Adrenal gland (tissue), 12 donors: Measurements from ENCODE around the gene TMPRSS3. TPM values are rescaled to one million over a fixed set of nuclear protein-coding genes. Genes with fewer than 3 reads are reported as not detected.

Source experiments
- DNase-seq, 7 donors: peaks; one replicate each; pipeline ENCODE4 v3.0.0-alpha.2; 2019 to 2020
- H3K27ac ChIP-seq, 5 donors: fragments of 200-600 bp; sonication (generic) in 4 of 5; 1 replicate in 3 of 5; 2 replicates in 2 of 5; pipeline versions ENCODE4 v1.5.1 to v1.8.0; 2016 to 2020; ENCODE audit warnings: mild to moderate bottlenecking in 1 of 5
- H3K27me3 ChIP-seq: fragments of 200-600 bp; 2 replicates; pipeline ENCODE4 v1.8.0; 2021
- H3K36me3 ChIP-seq, 2 donors: fragments of 200-600 bp; replicated peaks in 1 of 2; 1 replicate in 1 of 2; 2 replicates in 1 of 2; pipeline versions ENCODE4 v1.5.1 to v1.8.0; 2018 to 2022
- H3K4me1 ChIP-seq, 2 donors: fragments of 200-600 bp; replicated peaks in 1 of 2; 1 replicate in 1 of 2; 2 replicates in 1 of 2; pipeline versions ENCODE4 v1.5.1 to v1.8.0; 2018 to 2021
- H3K4me3 ChIP-seq, 4 donors: fragments of 200-600 bp; sonication (generic) in 3 of 4; one replicate each; pipeline ENCODE4 v1.5.1; 2016 to 2018
- H3K9me3 ChIP-seq, 3 donors: fragments of 200-600 bp; sonication (generic) in 1 of 3; replicated peaks in 1 of 3; 1 replicate in 2 of 3; 2 replicates in 1 of 3; pipeline versions ENCODE4 v1.5.1 to v1.8.0; 2016 to 2021
- CTCF ChIP-seq, 6 experiments: fragments of 450-650 bp in 4 of 6; fragments of 200-600 bp in 2 of 6; sonication (generic) in 1 of 6; IDR thresholded peaks; 1 replicate in 5 of 6; 2 replicates in 1 of 6; pipeline versions ENCODE4 v1.5.1 to v1.8.0; 2016 to 2021; ENCODE audit warnings: antibody characterized with exemption in 6 of 6, mild to moderate bottlenecking in 2 of 6, moderate library complexity in 1 of 6
- POLR2A ChIP-seq, 2 donors: fragments of 450-650 bp; IDR thresholded peaks; one replicate each; pipeline ENCODE4 v1.6.1; 2017; ENCODE audit warnings: antibody characterized with exemption in 2 of 2, mild to moderate bottlenecking in 2 of 2, moderate library complexity in 1 of 2
- WGBS, 4 donors: extraction: QIAGEN DNeasy Blood & Tissue Kit in 2 of 4; methylation state at CpG; one replicate each; pipeline versions ENCODE4 v1.1.5 to v1.1.7; 2013 to 2017; 5-methylcytosine and 5-hydroxymethylcytosine counted together
- intact Hi-C, 2 donors: fragments of 100-400 bp; cut with DNase I; formaldehyde crosslinking; loops; one replicate each; pipeline versions ENCODE4 v1.14.1 to v1.15.0; 2022 to 2023
- polyA plus RNA-seq, 3 donors: library from polyadenylated mRNA; stranded (reverse); fragments of 200-250 nt in 2 of 3; fragments of 350-450 nt in 1 of 3; fragmentation: Illumina TruSeq in 1 of 3; extraction: RNeasy Lipid Tissue Mini Kit (QIAGEN cat#74804) in 1 of 3; gene quantifications; one replicate each; pipeline ENCODE4 v1.2.3, GENCODE V29; 2013 to 2014
- total RNA-seq, 9 donors: library from RNA; depleted of rRNA in 4 of 9; stranded (reverse); fragments of >200 nt in 4 of 9; fragments of 120-200 nt in 1 of 9; fragmentation: NEBNext Ultra II Directional in 1 of 9; extraction: Animal tissue kit (Norgen Biotek cat#: 25700) in 1 of 9; gene quantifications; one replicate each; pipeline versions ENCODE4 v1.1.0 to v1.2.4, GENCODE V29; 2013 to 2023
- donor health status: healthy with polysubstance abuse.
- donor health status: Bipolar disorder and iron deficiency.
- donor health status: DM: yes; HTN: yes; CAD: no.
- donor health status: DM: no; HTN: no; CAD: no.
- donor health status: DM: no; HTN: no; CAD: no.
- donor health status: DM: yes; HTN: yes; CAD: no.

Gene TMPRSS3
- total and polyA plus RNA-seq, 12 donors, result 0.14 to 2.9 (median 0.38) TPM; not detected in 3

- H3K27me3 ChIP-seq, result no peaks in the 10 kb centered on the region
- TF ChIP-seq POLR2A (IDR thresholded peaks at IDR 0.05) (no peak), CTCF (IDR thresholded peaks at IDR 0.05) (no peak)
- no peaks in the 10 kb centered on the region for H3K36me3 ChIP-seq
- H3K4me3 ChIP-seq, result no peak overlapping the region
- H3K4me1 ChIP-seq, result no peaks in the 10 kb centered on the region
- no peak overlapping the region for H3K27ac ChIP-seq
- DNase-seq, result no peak
- H3K9me3 ChIP-seq, result no peaks in the 10 kb centered on the region
- 72 to 79% (median 77%) methylated on average over 13 to 17 of the region's 17 CpGs for WGBS, 4 donors
- intact Hi-C loops, result loop anchor here in 1 of 2 donors (5.0 kb wide), 1 partner anchor 62 kb away; the partner anchor contains the start of gene TFF3
These were observed 16.2 kb downstream of the TMPRSS3 start for GRCh38 chr21:42379426-42380215.

GRCh38 chr21:42378418-42378817 lies 17.4 kb downstream of the TMPRSS3 start:
- 69 to 79% (median 72%) methylated on average over 8 of the region's 8 CpGs for WGBS, 4 donors
- no peak overlapping the region for H3K27ac ChIP-seq
- H3K36me3 ChIP-seq, result no peaks in the 10 kb centered on the region
- no peak overlapping the region for H3K4me3 ChIP-seq
- no peak for TF ChIP-seq POLR2A (IDR thresholded peaks at IDR 0.05)
- no peak for TF ChIP-seq CTCF (IDR thresholded peaks at IDR 0.05)
- no peak for DNase-seq
- H3K27me3 ChIP-seq, result no peaks in the 10 kb centered on the region
- intact Hi-C loops, result loop anchor here in 1 of 2 donors (5.0 kb wide), 1 partner anchor 61 kb away; the partner anchor contains the start of gene TFF3
- H3K9me3 ChIP-seq, result no peaks in the 10 kb centered on the region
- H3K4me1 ChIP-seq, result no peaks in the 10 kb centered on the region

GRCh38 chr21:42377951-42378340 lies 17.9 kb downstream of the TMPRSS3 start:
- Histone ChIP-seq H3K4me1 (no peaks in the 10 kb centered on the region), H3K36me3 (no peaks in the 10 kb centered on the region), H3K4me3 (no peak overlapping the region), H3K27me3 (no peaks in the 10 kb centered on the region), H3K27ac (no peak overlapping the region), H3K9me3 (no peaks in the 10 kb centered on the region)
- no peak for DNase-seq
- TF ChIP-seq POLR2A (IDR thresholded peaks at IDR 0.05) (no peak), CTCF (IDR thresholded peaks at IDR 0.05) (no peak)
- WGBS, 4 donors, result 40 to 85% (median 79%) methylated on average over 4 to 5 of the region's 5 CpGs
- intact Hi-C loops, result loop anchor here in 1 of 2 donors (5.0 kb wide), 1 partner anchor 61 kb away; the partner anchor contains the start of gene TFF3

GRCh38 chr21:42377211-42377950 lies 18.5 kb downstream of the TMPRSS3 start:
- Histone ChIP-seq H3K4me1 (no peaks in the 10 kb centered on the region), H3K4me3 (no peak overlapping the region), H3K9me3 (no peaks in the 10 kb centered on the region), H3K27ac (no peak overlapping the region), H3K27me3 (no peaks in the 10 kb centered on the region), H3K36me3 (no peaks in the 10 kb centered on the region)
- intact Hi-C loops, result loop anchor here in 1 of 2 donors (5.0 kb wide), 1 partner anchor 60 kb away; the partner anchor contains the start of gene TFF3
- 75 to 84% (median 80%) methylated on average over 24 of the region's 24 CpGs for WGBS, 4 donors
- no peak for TF ChIP-seq POLR2A (IDR thresholded peaks at IDR 0.05)
- TF ChIP-seq CTCF (IDR thresholded peaks at IDR 0.05), result no peak
- DNase-seq, result no peak
